HepG2 (cell line): ENCODE results near the gene BRAF. TPM values are rescaled to one million over a fixed set of nuclear protein-coding genes. Genes with fewer than 3 reads are reported as not detected.

Experiments used
- AKAP8 ChIP-seq: sonication (generic); formaldehyde crosslinking; IDR thresholded peaks from 2 replicates; pipeline ENCODE4 v1.5.1; 2020; ENCODE audit warnings: mild to moderate bottlenecking, missing genetic modification reagents
- CTCF ChIP-seq: sonication (generic); formaldehyde crosslinking; IDR thresholded peaks from 2 replicates; pipeline ENCODE4 v1.5.0; 2020; ENCODE audit warnings: mild to moderate bottlenecking, missing genetic modification reagents, moderate library complexity
- MZF1 ChIP-seq: sonication (generic); formaldehyde crosslinking; IDR thresholded peaks from 2 replicates; pipeline ENCODE4 v1.8.1; 2023; ENCODE audit warnings: mild to moderate bottlenecking, missing genetic modification reagents, borderline replicate concordance
- NBN ChIP-seq: fragments of 450-650 bp; conservative IDR thresholded peaks from 2 replicates; pipeline ENCODE4 v1.6.1; 2017
- PCBP2 ChIP-seq: fragments of 200-400 bp; formaldehyde crosslinking; optimal IDR thresholded peaks from 2 replicates; pipeline ENCODE3; 2018; ENCODE audit warnings: low read length, low read depth; ENCODE audit not compliant: poor library complexity, severe bottlenecking
- TFDP1 ChIP-seq: IDR thresholded peaks from 2 replicates; pipeline ENCODE4 v1.6.1; 2016; ENCODE audit warnings: missing compliant biosample characterization, missing genetic modification reagents, borderline replicate concordance
- ZNF143 ChIP-seq: sonication (generic); formaldehyde crosslinking; IDR thresholded peaks from 2 replicates; pipeline ENCODE4 v1.4.0; 2020; ENCODE audit warnings: missing genetic modification reagents
- ZNF318 ChIP-seq: sonication (generic); formaldehyde crosslinking; IDR thresholded peaks from 2 replicates; pipeline ENCODE4 v1.4.0; 2020; ENCODE audit warnings: mild to moderate bottlenecking, missing genetic modification reagents
- ZNF773 ChIP-seq: sonication (generic); formaldehyde crosslinking; IDR thresholded peaks from 2 replicates; pipeline ENCODE4 v1.4.0; 2020; ENCODE audit warnings: missing genetic modification reagents, borderline replicate concordance
- polyA plus RNA-seq, 8 experiments: library from polyadenylated mRNA; depleted of rRNA in 3 of 8; stranded (reverse) in 7 of 8; unstranded in 1 of 8; fragments of >200 nt; fragmentation: Illumina TruSeq in 4 of 8; extraction: Trizol in 4 of 8; gene quantifications; 2 replicates each; pipeline versions ENCODE4 v1.2.1 to v1.2.3, GENCODE V29; 2011 to 2016; ENCODE audit warnings: low read depth in 4 of 8, missing spikeins in 1 of 8, mixed read lengths in 1 of 8; ENCODE audit not compliant: insufficient read depth in 1 of 8
- total RNA-seq, 5 experiments: library from RNA; depleted of rRNA; stranded (reverse); fragments of >200 nt; fragmentation: Illumina TruSeq; extraction: Trizol; gene quantifications; 2 replicates each; pipeline ENCODE4 v1.2.3, GENCODE V29; 2016; ENCODE audit warnings: low read depth in 1 of 5

The BRAF gene
- total and polyA plus RNA-seq, 2 of the 13 experiments (the other 11 are each of a cell fraction or from before 2014, with no cell fraction given): 12.5 to 13.4 TPM

- TF ChIP-seq ZNF318 (CRISPR knock-in tag) (no peak), MZF1 (no peak), CTCF (no peak), ZNF773 (CRISPR knock-in tag) (no peak), ZNF143 (CRISPR knock-in tag) (no peak), TFDP1 (CRISPR knock-in tag) (no peak), NBN (no peak), AKAP8 (no peak), PCBP2 (no peak)
These were observed 10.6 kb downstream of the BRAF start (continued) for GRCh38 chr7:140914083-140914482.
